ENCODE results near the gene CMTM5. TPM values are rescaled to one million over a fixed set of nuclear protein-coding genes. Genes with fewer than 3 reads are reported as not detected.
"Not testable (repeated sequence)": the region's sequence is repeated elsewhere in the genome, so short reads cannot be mapped to it uniquely, and the experiment has no call there.

Gene CMTM5
- total and polyA plus RNA-seq, 4 donors = 0.50 to 4.1 (median 1.5) TPM; not detected in 1

GRCh38 chr14:23398348-23398747 lies 21.5 kb downstream of the CMTM5 start:
- Histone ChIP-seq H3K9me3 (ENCODE audit: control insufficient read depth, low read length) (no peaks in the 10 kb centered on the region), H3K36me3 (ENCODE audit: control insufficient read depth in 1 of 2, insufficient read depth in 2 of 2, low read length in 1 of 2) (no peaks in the 10 kb centered on the region), H3K4me3 (ENCODE audit: low read length in 2 of 2) (no peak overlapping the region), H3K4me1 (ENCODE audit: control insufficient read depth in 1 of 2, insufficient read depth in 2 of 2, low read length in 2 of 2) (no peaks in the 10 kb centered on the region), H3K27me3 (ENCODE audit: control insufficient read depth in 1 of 2, insufficient read depth in 2 of 2, low read length in 1 of 2) (no peaks in the 10 kb centered on the region), H3K27ac (ENCODE audit: low read depth in 1 of 2, low read length in 2 of 2) (no peak overlapping the region)
- WGBS, 2 donors = 82 to 83% methylated on average over 4 of the region's 4 CpGs
- intact Hi-C loops (cut with DNase I) = no loop called here
- DNase-seq = no peak
- ATAC-seq (ENCODE audit: low FRiP score) = no peak

GRCh38 chr14:23399136-23399535 lies 22.3 kb downstream of the CMTM5 start:
- no peaks in the 10 kb centered on the region for H3K4me1 ChIP-seq (ENCODE audit: control insufficient read depth in 1 of 2, insufficient read depth in 2 of 2, low read length in 2 of 2)
- no peak overlapping the region for H3K27ac ChIP-seq (ENCODE audit: low read depth in 1 of 2, low read length in 2 of 2)
- H3K9me3 ChIP-seq (ENCODE audit: control insufficient read depth, low read length) = no peaks in the 10 kb centered on the region
- ATAC-seq (ENCODE audit: low FRiP score) (no peak), DNase-seq (no peak)
- WGBS, 2 donors = 88 to 92% methylated on average over 3 of the region's 3 CpGs
- intact Hi-C loops (cut with DNase I) = no loop called here
- H3K36me3 ChIP-seq (ENCODE audit: control insufficient read depth in 1 of 2, insufficient read depth in 2 of 2, low read length in 1 of 2) = no peaks in the 10 kb centered on the region
- H3K4me3 ChIP-seq (ENCODE audit: low read length in 2 of 2) = no peak overlapping the region
- no peaks in the 10 kb centered on the region for H3K27me3 ChIP-seq (ENCODE audit: control insufficient read depth in 1 of 2, insufficient read depth in 2 of 2, low read length in 1 of 2)

DNA sequence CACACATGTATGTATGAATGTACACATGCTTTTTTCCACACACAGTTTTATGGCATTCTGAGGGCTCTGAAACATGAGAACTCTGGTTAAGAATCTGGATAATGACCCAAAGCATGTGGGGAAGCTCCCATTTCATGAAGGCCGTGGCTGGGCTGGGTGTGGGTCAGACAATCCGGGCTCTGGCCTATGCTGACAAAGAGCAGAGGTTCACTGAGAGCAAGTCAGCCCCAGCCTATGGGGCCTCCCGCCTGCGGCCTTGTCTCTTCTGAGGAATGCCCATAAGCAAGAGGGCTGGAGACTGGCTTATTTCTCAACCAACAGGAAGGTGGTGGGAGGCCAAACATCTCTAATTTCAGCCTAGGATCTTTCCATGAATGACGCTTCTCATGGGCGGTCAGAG lies 22.7 kb downstream of the CMTM5 start:
- Histone ChIP-seq H3K27ac (ENCODE audit: low read depth in 1 of 2, low read length in 2 of 2) (no peak overlapping the region), H3K27me3 (ENCODE audit: control insufficient read depth in 1 of 2, insufficient read depth in 2 of 2, low read length in 1 of 2) (no peaks in the 10 kb centered on the region), H3K36me3 (ENCODE audit: control insufficient read depth in 1 of 2, insufficient read depth in 2 of 2, low read length in 1 of 2) (no peaks in the 10 kb centered on the region), H3K4me3 (ENCODE audit: low read length in 2 of 2) (no peak overlapping the region), H3K9me3 (ENCODE audit: control insufficient read depth, low read length) (no peaks in the 10 kb centered on the region), H3K4me1 (ENCODE audit: control insufficient read depth in 1 of 2, insufficient read depth in 2 of 2, low read length in 2 of 2) (no peaks in the 10 kb centered on the region)
- WGBS, 2 donors = 73 to 74% methylated on average over 6 of the region's 6 CpGs
- intact Hi-C loops (cut with DNase I) = no loop called here
- ATAC-seq (ENCODE audit: low FRiP score) (no peak), DNase-seq (no peak)

GRCh38 chr14:23400496-23401149 lies 23.8 kb downstream of the CMTM5 start:
- not testable (repeated sequence) for H3K36me3 ChIP-seq (ENCODE audit: control insufficient read depth in 1 of 2, insufficient read depth in 2 of 2, low read length in 1 of 2); ATAC-seq (ENCODE audit: low FRiP score); H3K27ac ChIP-seq (ENCODE audit: low read depth in 1 of 2, low read length in 2 of 2)

GRCh38 chr14:23401291-23401690 lies 24.4 kb downstream of the CMTM5 start:
- 79% methylated on average over 4 of the region's 4 CpGs for WGBS, 2 donors
- Histone ChIP-seq H3K27me3 (ENCODE audit: control insufficient read depth in 1 of 2, insufficient read depth in 2 of 2, low read length in 1 of 2) (no peaks in the 10 kb centered on the region), H3K4me1 (ENCODE audit: control insufficient read depth in 1 of 2, insufficient read depth in 2 of 2, low read length in 2 of 2) (no peaks in the 10 kb centered on the region), H3K36me3 (ENCODE audit: control insufficient read depth in 1 of 2, insufficient read depth in 2 of 2, low read length in 1 of 2) (no peaks in the 10 kb centered on the region), H3K27ac (ENCODE audit: low read depth in 1 of 2, low read length in 2 of 2) (no peak overlapping the region), H3K9me3 (ENCODE audit: control insufficient read depth, low read length) (no peaks in the 10 kb centered on the region), H3K4me3 (ENCODE audit: low read length in 2 of 2) (no peak overlapping the region)
- DNase-seq = no peak
- intact Hi-C loops (cut with DNase I) = no loop called here
- ATAC-seq (ENCODE audit: low FRiP score) = no peak

More at GRCh38 chr14:23400496-23401149, 23.8 kb downstream of the CMTM5 start:
- WGBS, 2 donors = 89 to 91% methylated on average over 16 of the region's 16 CpGs
- H3K4me1 ChIP-seq (ENCODE audit: control insufficient read depth in 1 of 2, insufficient read depth in 2 of 2, low read length in 2 of 2); DNase-seq; H3K9me3 ChIP-seq (ENCODE audit: control insufficient read depth, low read length); H3K4me3 ChIP-seq (ENCODE audit: low read length in 2 of 2); H3K27me3 ChIP-seq (ENCODE audit: control insufficient read depth in 1 of 2, insufficient read depth in 2 of 2, low read length in 1 of 2); intact Hi-C loops (cut with DNase I): not testable (repeated sequence)

DNA sequence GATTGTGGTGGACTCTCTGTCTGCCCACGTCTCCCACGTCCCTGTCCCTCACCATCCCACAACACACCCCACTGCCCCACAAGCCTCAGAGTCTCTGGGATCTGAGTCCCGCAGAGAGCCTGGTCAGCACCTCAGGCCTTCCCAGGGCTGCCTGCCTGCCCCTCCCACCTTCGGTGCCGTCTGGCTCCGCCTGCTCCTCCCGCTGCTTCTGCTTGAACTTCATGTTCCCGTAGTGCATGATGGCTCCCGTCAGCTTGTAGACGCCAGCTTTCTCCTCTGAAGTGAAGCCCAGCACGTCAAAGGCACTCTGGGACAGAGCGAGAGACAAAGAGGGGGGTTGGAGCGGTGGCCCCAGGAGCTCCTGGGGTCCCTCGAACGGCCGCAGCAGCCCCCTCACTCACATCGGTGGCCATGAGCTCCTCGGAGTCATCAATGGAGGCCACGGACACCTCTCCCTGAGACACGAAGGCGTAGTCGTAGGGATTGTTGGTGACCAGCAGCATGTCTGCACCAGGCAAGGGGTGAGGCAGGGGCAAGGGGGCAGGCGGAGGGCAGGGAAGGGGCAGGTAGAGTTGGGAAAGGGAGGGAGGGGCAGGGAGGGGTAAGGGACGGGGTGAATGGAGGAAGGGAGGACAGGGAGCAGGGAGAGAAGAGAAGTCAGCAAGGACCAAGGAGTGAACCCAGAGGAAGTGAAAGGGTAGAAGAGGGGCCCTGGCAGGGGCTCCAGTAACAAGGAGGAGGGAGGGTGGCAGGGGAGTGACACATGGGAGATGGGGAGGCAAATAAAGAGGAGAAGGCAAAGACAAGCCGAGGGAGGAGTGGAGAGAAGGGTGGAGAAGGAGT lies 25.7 kb downstream of the CMTM5 start:
- Histone ChIP-seq H3K27me3 (ENCODE audit: control insufficient read depth in 1 of 2, insufficient read depth in 2 of 2, low read length in 1 of 2) (no peaks in the 10 kb centered on the region), H3K4me1 (ENCODE audit: control insufficient read depth in 1 of 2, insufficient read depth in 2 of 2, low read length in 2 of 2) (no peaks in the 10 kb centered on the region), H3K9me3 (ENCODE audit: control insufficient read depth, low read length) (no peaks in the 10 kb centered on the region), H3K36me3 (ENCODE audit: control insufficient read depth in 1 of 2, insufficient read depth in 2 of 2, low read length in 1 of 2) (no peaks in the 10 kb centered on the region), H3K4me3 (ENCODE audit: low read length in 2 of 2) (no peak overlapping the region), H3K27ac (ENCODE audit: low read depth in 1 of 2, low read length in 2 of 2) (no peak overlapping the region)
- DNase-seq (no peak), ATAC-seq (ENCODE audit: low FRiP score) (no peak)
- intact Hi-C loops (cut with DNase I) = no loop called here
- 58% methylated on average over 25 of the region's 25 CpGs for WGBS, 2 donors

GRCh38 chr14:23403139-23403438 lies 26.2 kb downstream of the CMTM5 start:
- H3K36me3 ChIP-seq (ENCODE audit: control insufficient read depth in 1 of 2, insufficient read depth in 2 of 2, low read length in 1 of 2) = no peaks in the 10 kb centered on the region
- 63 to 70% methylated on average over 7 of the region's 7 CpGs for WGBS, 2 donors

DNA sequence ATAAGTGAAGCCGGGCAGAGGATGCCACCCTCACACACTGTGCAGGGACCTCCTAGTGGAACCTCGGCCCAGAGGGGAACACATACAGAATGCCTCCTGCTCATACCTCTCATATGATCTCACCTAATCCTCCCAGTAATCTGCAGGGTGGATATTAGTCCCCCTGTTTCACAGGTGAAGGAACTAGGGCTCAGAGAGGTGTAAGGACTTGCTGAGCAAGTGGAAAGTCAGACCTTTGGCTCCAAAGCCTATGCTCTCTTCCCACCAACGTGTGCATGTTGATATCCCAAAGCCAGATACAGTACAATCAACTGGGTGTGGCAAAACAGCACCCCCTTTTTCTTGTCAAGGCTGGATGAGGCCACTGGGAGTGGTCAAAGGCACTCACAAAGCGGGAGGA lies 27.1 kb downstream of the CMTM5 start:
- Histone ChIP-seq H3K36me3 (ENCODE audit: control insufficient read depth in 1 of 2, insufficient read depth in 2 of 2, low read length in 1 of 2) (no peaks in the 10 kb centered on the region), H3K9me3 (ENCODE audit: control insufficient read depth, low read length) (no peaks in the 10 kb centered on the region), H3K4me1 (ENCODE audit: control insufficient read depth in 1 of 2, insufficient read depth in 2 of 2, low read length in 2 of 2) (no peaks in the 10 kb centered on the region), H3K27ac (ENCODE audit: low read depth in 1 of 2, low read length in 2 of 2) (no peak overlapping the region), H3K4me3 (ENCODE audit: low read length in 2 of 2) (no peak overlapping the region), H3K27me3 (ENCODE audit: control insufficient read depth in 1 of 2, insufficient read depth in 2 of 2, low read length in 1 of 2) (no peaks in the 10 kb centered on the region)
- intact Hi-C loops (cut with DNase I) = no loop called here
- WGBS, 2 donors = 70 to 74% methylated on average over 4 of the region's 4 CpGs
- DNase-seq (no peak), ATAC-seq (ENCODE audit: low FRiP score) (no peak)

More at GRCh38 chr14:23403139-23403438, 26.2 kb downstream of the CMTM5 start:
- ATAC-seq (ENCODE audit: low FRiP score) = no peak
- intact Hi-C loops (cut with DNase I) = no loop called here
- Histone ChIP-seq H3K27me3 (ENCODE audit: control insufficient read depth in 1 of 2, insufficient read depth in 2 of 2, low read length in 1 of 2) (no peaks in the 10 kb centered on the region), H3K4me3 (ENCODE audit: low read length in 2 of 2) (no peak overlapping the region), H3K27ac (ENCODE audit: low read depth in 1 of 2, low read length in 2 of 2) (no peak overlapping the region), H3K4me1 (ENCODE audit: control insufficient read depth in 1 of 2, insufficient read depth in 2 of 2, low read length in 2 of 2) (no peaks in the 10 kb centered on the region), H3K9me3 (ENCODE audit: control insufficient read depth, low read length) (no peaks in the 10 kb centered on the region)
- DNase-seq = no peak

DNA sequence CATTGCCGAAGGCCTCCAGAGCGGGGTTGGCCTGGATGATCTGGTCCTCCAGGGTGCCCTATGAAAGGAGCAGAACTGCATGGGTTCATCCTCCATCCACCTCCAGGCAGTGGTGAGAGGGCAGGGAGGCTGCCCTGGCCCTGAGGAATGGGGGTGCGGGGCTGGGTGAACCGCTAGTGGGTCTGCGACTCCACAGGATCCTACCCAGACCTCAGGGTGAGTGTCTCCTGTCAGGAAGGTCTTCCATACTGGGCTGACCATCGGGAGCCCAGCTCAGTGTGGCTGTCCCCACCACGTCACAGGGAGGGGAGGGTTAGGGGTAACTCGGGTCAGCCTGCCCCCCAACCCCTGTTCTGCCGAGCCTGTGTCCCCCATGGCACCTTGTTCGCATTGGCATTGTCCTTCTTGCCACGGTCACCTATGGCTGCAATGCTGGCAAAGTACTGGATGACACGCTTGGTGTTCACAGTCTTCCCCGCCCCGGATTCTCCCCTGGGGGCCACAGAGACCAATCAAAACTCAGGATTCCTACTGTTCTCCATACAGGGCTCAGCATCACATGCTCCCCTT lies 27.6 kb downstream of the CMTM5 start:
- intact Hi-C loops (cut with DNase I) = no loop called here
- no peak for DNase-seq
- WGBS, 2 donors = 81 to 85% methylated on average over 14 of the region's 14 CpGs
- Histone ChIP-seq H3K36me3 (ENCODE audit: control insufficient read depth in 1 of 2, insufficient read depth in 2 of 2, low read length in 1 of 2) (no peaks in the 10 kb centered on the region), H3K9me3 (ENCODE audit: control insufficient read depth, low read length) (no peaks in the 10 kb centered on the region), H3K27me3 (ENCODE audit: control insufficient read depth in 1 of 2, insufficient read depth in 2 of 2, low read length in 1 of 2) (no peaks in the 10 kb centered on the region), H3K27ac (ENCODE audit: low read depth in 1 of 2, low read length in 2 of 2) (no peak overlapping the region), H3K4me3 (ENCODE audit: low read length in 2 of 2) (no peak overlapping the region), H3K4me1 (ENCODE audit: control insufficient read depth in 1 of 2, insufficient read depth in 2 of 2, low read length in 2 of 2) (no peaks in the 10 kb centered on the region)
- no peak for ATAC-seq (ENCODE audit: low FRiP score)

Data from aorta (tissue), 5 donors.